Measurements from ENCODE around the gene MAP2K5. TPM values are rescaled to one million over a fixed set of nuclear protein-coding genes. Genes with fewer than 3 reads are reported as not detected.

The MAP2K5 gene
- total RNA-seq: 18.9 and 26.7 TPM in 2 replicates

DNA sequence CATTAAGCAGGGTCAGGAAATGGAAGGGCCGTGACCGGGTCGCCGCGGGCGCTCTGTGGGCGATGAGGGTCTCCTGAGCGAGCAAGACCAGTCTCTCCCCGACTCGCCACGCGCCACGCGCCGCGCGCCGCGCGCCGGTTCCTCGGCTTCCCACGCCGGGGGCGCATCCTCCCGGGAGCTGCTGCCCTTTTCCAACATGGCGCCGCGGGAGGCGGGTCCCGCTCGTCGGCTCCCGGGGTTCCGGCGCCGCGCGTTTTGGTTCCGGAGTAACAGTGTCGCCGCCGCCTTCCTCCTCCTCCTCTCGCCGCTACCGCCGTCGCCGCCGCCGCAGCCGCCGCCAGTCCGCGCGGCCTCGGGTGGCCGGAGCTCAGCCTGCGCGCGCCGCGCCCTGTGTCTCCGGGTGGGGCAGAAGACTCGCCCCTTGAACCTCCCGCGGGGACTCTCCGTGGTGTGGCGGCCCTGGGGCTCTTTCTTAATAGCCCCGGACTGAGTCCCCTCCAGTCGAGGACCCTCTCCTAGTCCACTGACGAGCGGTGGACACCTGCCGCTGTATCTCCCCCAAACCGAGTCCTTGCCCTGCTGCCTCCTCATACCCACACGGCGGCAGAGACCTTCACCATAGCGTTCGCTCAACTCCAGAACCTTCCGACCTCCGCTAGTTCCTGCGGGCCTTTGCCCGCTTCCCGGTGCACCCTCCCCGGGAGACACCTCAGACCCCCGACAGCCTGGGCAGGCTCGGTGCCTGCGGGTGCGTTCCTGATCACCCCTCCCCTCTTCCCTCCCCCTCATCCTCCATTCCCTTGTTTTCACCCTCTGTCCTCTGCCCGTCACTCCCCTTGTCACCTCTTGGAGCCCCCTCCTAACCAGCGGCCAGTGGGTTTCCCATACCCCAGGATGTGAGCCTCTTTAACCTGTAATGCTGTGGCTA, at the start of gene MAP2K5:
MAP2K5 (plus strand) TSS at position 284 of the 928 bp plus-strand sequence; CDS start at position 917, 633 bp downstream.
- DNase-seq (peak; percentile 76), ATAC-seq (ENCODE audit: low read depth) (peak; percentile 73)
- CTCF ChIA-PET: no interaction called here
- peaks cover 56% of the 10 kb centered on the region for H3K4me1 Mint-ChIP-seq
- intact Hi-C loops (cut with micrococcal nuclease): loop anchor here (1.0 to 10.0 kb wide), 5 partner anchors 85 to 840 kb away; partner anchors contain the start of genes PIAS1, RNU6-1 and SMAD6
- peak within 1 kb of the TSS; percentile 94 for H3K4me3 Mint-ChIP-seq
- peaks cover 5% of the 10 kb centered on the region for H3K27me3 Mint-ChIP-seq
- peaks cover 11% of the 10 kb centered on the region for H3K36me3 Mint-ChIP-seq (ENCODE audit: low read depth)
- TF ChIP-seq CTCF (IDR thresholded peaks at IDR 0.05): no peak
- peak within 1 kb of the TSS; percentile 94 for H3K27ac Mint-ChIP-seq
- no peaks in the 10 kb centered on the region for H3K9me3 Mint-ChIP-seq
- POLR2A ChIA-PET: interaction anchor here (0.6 to 2.4 kb wide), 2 partner anchors 22 to 297 kb away, joined by 3 to 32 read pairs; partner anchors contain the start of gene C15orf61

DNA sequence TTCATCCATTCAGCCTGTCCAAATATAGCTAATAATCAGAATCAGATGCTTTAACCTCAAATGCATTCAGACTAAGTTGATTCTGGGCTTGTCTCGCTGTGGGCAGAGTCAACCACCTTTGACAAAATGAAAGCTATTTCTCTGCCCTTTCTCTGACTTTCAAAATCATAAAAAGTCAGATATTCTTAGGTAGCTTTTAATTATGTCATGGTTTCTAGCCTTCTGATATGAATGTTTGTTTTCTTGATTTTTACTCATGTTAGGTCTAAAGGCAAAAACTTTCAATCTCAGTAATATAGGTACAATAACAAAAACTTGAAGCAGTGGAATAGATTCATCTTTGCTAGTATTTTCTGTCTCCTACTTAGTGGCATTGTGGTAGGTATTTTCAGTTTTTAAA, 46.9 kb upstream of the MAP2K5 start:
- TF ChIP-seq CTCF (IDR thresholded peaks at IDR 0.05): no peak
- H3K27ac Mint-ChIP-seq: no peak overlapping the region
- intact Hi-C loops (cut with micrococcal nuclease): no loop called here
- H3K9me3 Mint-ChIP-seq: no peaks in the 10 kb centered on the region
- no peaks in the 10 kb centered on the region for H3K27me3 Mint-ChIP-seq
- H3K4me3 Mint-ChIP-seq: no peak overlapping the region
- ChIA-PET POLR2A (no interaction called here), CTCF (no interaction called here)
- no peaks in the 10 kb centered on the region for H3K36me3 Mint-ChIP-seq (ENCODE audit: low read depth)
- ATAC-seq (ENCODE audit: low read depth) (no peak), DNase-seq (no peak)
- no peaks in the 10 kb centered on the region for H3K4me1 Mint-ChIP-seq

GRCh38 chr15:67501177-67501835, 41.2 kb upstream of the MAP2K5 start:
- no peaks in the 10 kb centered on the region for H3K9me3 Mint-ChIP-seq
- DNase-seq (no peak), ATAC-seq (ENCODE audit: low read depth) (no peak)
- CTCF ChIA-PET: interaction anchor here (0.5 to 3.2 kb wide), 7 partner anchors 12 to 335 kb away, joined by 3 to 18 read pairs (median 3); no protein-coding TSS in a partner anchor
- no peak overlapping the region for H3K27ac Mint-ChIP-seq
- H3K27me3 Mint-ChIP-seq: no peaks in the 10 kb centered on the region
- POLR2A ChIA-PET: no interaction called here
- intact Hi-C loops (cut with micrococcal nuclease): loop anchor here (1.0 kb wide), 1 partner anchor 335 kb away; no protein-coding TSS in a partner anchor
- H3K4me3 Mint-ChIP-seq: no peak overlapping the region
- TF ChIP-seq CTCF (IDR thresholded peaks at IDR 0.05): no peak
- H3K4me1 Mint-ChIP-seq: peaks cover 18% of the 10 kb centered on the region
- H3K36me3 Mint-ChIP-seq (ENCODE audit: low read depth): no peaks in the 10 kb centered on the region

GRCh38 chr15:67501836-67502461, 40.6 kb upstream of the MAP2K5 start:
- ATAC-seq (ENCODE audit: low read depth) (no peak), DNase-seq (no peak)
- Mint-ChIP-seq H3K4me1 (peaks cover 23% of the 10 kb centered on the region), H3K27me3 (no peaks in the 10 kb centered on the region), H3K4me3 (no peak overlapping the region), H3K36me3 (ENCODE audit: low read depth) (no peaks in the 10 kb centered on the region), H3K27ac (no peak overlapping the region), H3K9me3 (no peaks in the 10 kb centered on the region)
- intact Hi-C loops (cut with micrococcal nuclease): loop anchor here (1.0 kb wide), 1 partner anchor 334 kb away; no protein-coding TSS in a partner anchor
- ChIA-PET POLR2A (no interaction called here), CTCF (interaction anchor here (0.7 to 3.2 kb wide), 7 partner anchors 12 to 334 kb away, joined by 3 to 18 read pairs (median 3); no protein-coding TSS in a partner anchor)
- no peak for TF ChIP-seq CTCF (IDR thresholded peaks at IDR 0.05)
